ENCODE measurements around the gene ATXN7. TPM values are rescaled to one million over a fixed set of nuclear protein-coding genes. Genes with fewer than 3 reads are reported as not detected.

Gene ATXN7
- total RNA-seq, 1 donor from 2014 or later = 9.5 TPM

- Histone ChIP-seq H3K4me3 (ENCODE audit: low read depth, low read length) (no peak overlapping the region), H3K27me3 (ENCODE audit: control insufficient read depth, insufficient read depth, low read length) (no peaks in the 10 kb centered on the region), H3K36me3 (ENCODE audit: control insufficient read depth, insufficient read depth, low read length) (peaks cover 1% of the 10 kb centered on the region)
- no peak for FAIRE-seq
- DNase-seq (ENCODE audit: low read depth) = no peak
- no peak for TF ChIP-seq CTCF (IDR thresholded peaks at IDR 0.05; ENCODE audit: insufficient read depth, low read length, severe bottlenecking)
Observed at GRCh38 chr3:63880653-63881052, 17.0 kb downstream of the ATXN7 start.

- TF ChIP-seq CTCF (IDR thresholded peaks at IDR 0.05; ENCODE audit: insufficient read depth, low read length, severe bottlenecking) = no peak
- H3K27me3 ChIP-seq (ENCODE audit: control insufficient read depth, insufficient read depth, low read length) = no peaks in the 10 kb centered on the region
- FAIRE-seq (no peak), DNase-seq (ENCODE audit: low read depth) (no peak)
- no peak overlapping the region for H3K4me3 ChIP-seq (ENCODE audit: low read depth, low read length)
- H3K36me3 ChIP-seq (ENCODE audit: control insufficient read depth, insufficient read depth, low read length) = peaks cover 1% of the 10 kb centered on the region
Observed at GRCh38 chr3:63886858-63887257, 23.2 kb downstream of the ATXN7 start.

- DNase-seq (ENCODE audit: low read depth) (no peak), FAIRE-seq (no peak)
- H3K36me3 ChIP-seq (ENCODE audit: control insufficient read depth, insufficient read depth, low read length) = peaks cover 1% of the 10 kb centered on the region
- H3K27me3 ChIP-seq (ENCODE audit: control insufficient read depth, insufficient read depth, low read length) = no peaks in the 10 kb centered on the region
- no peak for TF ChIP-seq CTCF (IDR thresholded peaks at IDR 0.05; ENCODE audit: insufficient read depth, low read length, severe bottlenecking)
- no peak overlapping the region for H3K4me3 ChIP-seq (ENCODE audit: low read depth, low read length)
Observed at GRCh38 chr3:63891518-63891917, 27.9 kb downstream of the ATXN7 start.

GRCh38 chr3:63892773-63893352 is 29.2 kb downstream of the ATXN7 start:
- no peak for TF ChIP-seq CTCF (IDR thresholded peaks at IDR 0.05; ENCODE audit: insufficient read depth, low read length, severe bottlenecking)
- DNase-seq (ENCODE audit: low read depth) (no peak), FAIRE-seq (no peak)

GRCh38 chr3:63895422-63896189 is 31.9 kb downstream of the ATXN7 start:
- no peaks in the 10 kb centered on the region for H3K27me3 ChIP-seq (ENCODE audit: control insufficient read depth, insufficient read depth, low read length)
- no peak for TF ChIP-seq CTCF (IDR thresholded peaks at IDR 0.05; ENCODE audit: insufficient read depth, low read length, severe bottlenecking)
- H3K36me3 ChIP-seq (ENCODE audit: control insufficient read depth, insufficient read depth, low read length) = peaks cover 4% of the 10 kb centered on the region
- no peak for DNase-seq (ENCODE audit: low read depth)
- no peak overlapping the region for H3K4me3 ChIP-seq (ENCODE audit: low read depth, low read length)
- FAIRE-seq = no peak

More at GRCh38 chr3:63892773-63893352, 29.2 kb downstream of the ATXN7 start:
- H3K36me3 ChIP-seq (ENCODE audit: control insufficient read depth, insufficient read depth, low read length) = peaks cover 1% of the 10 kb centered on the region
- H3K4me3 ChIP-seq (ENCODE audit: low read depth, low read length) = no peak overlapping the region
- H3K27me3 ChIP-seq (ENCODE audit: control insufficient read depth, insufficient read depth, low read length) = no peaks in the 10 kb centered on the region
